Measurements from ENCODE around the gene NSUN7. TPM values are rescaled to one million over a fixed set of nuclear protein-coding genes. Genes with fewer than 3 reads are reported as not detected.

The NSUN7 gene
- total RNA-seq, 4 donors from 2014 or later: 6.8 to 14.1 (median 12.2) TPM; not detected in 1

DNA sequence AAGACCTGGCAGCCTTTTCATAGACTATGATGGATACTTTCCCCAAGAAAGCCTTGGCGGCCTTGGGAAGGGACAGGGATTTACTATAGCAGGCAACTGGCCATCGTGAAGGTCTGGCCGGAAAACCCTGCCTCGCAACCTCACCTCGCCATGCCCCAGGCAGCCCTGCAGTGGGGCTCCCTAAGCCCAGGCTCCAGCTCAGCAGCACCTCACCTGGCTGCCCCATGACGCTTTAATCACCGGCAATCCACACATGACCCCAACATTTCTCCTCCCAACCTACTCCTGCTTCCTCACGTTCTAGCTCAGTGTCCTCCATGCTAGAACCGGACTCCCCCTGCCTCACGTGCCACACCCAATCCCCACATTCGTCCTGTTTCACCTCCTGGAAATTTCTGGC, 82.4 kb downstream of the NSUN7 start:
- intact Hi-C loops (cut with DNase I; ENCODE audit: low total_unique reads): no loop called here
- no peak for DNase-seq

DNA sequence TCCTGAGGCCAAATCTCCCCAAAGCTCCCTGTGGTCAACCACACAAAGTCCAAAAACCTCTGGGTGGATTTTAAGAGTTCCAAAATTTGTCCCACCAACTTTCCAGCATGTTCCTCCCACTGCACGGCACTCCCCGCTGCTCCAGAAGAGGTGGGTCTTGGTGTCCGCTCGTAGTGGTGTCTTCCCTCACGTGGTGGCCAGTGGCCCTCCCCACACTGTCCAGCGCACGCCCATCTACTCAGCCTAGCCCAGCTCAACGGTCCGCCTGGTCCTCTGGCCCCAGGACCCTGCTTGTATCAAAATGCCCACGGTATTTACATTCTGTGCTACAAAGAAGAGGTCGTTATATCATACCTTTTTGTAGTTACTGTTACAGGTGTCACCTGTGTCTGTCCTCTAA, 83.5 kb downstream of the NSUN7 start:
- no peaks in the 10 kb centered on the region for H3K4me1 ChIP-seq
- H3K27ac ChIP-seq: no peak overlapping the region
- H3K9me3 ChIP-seq: no peaks in the 10 kb centered on the region
- TF ChIP-seq, protein P1, sequence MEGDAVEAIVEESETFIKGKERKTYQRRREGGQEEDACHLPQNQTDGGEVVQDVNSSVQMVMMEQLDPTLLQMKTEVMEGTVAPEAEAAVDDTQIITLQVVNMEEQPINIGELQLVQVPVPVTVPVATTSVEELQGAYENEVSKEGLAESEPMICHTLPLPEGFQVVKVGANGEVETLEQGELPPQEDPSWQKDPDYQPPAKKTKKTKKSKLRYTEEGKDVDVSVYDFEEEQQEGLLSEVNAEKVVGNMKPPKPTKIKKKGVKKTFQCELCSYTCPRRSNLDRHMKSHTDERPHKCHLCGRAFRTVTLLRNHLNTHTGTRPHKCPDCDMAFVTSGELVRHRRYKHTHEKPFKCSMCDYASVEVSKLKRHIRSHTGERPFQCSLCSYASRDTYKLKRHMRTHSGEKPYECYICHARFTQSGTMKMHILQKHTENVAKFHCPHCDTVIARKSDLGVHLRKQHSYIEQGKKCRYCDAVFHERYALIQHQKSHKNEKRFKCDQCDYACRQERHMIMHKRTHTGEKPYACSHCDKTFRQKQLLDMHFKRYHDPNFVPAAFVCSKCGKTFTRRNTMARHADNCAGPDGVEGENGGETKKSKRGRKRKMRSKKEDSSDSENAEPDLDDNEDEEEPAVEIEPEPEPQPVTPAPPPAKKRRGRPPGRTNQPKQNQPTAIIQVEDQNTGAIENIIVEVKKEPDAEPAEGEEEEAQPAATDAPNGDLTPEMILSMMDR (IDR thresholded peaks at IDR 0.05): no peak
- no peak for TF ChIP-seq POLR2A (IDR thresholded peaks at IDR 0.05)
- no peak for DNase-seq
- no peak overlapping the region for H3K4me3 ChIP-seq
- H3K36me3 ChIP-seq: no peaks in the 10 kb centered on the region
- H3K27me3 ChIP-seq: no peaks in the 10 kb centered on the region
- intact Hi-C loops (cut with DNase I; ENCODE audit: low total_unique reads): no loop called here

More for the DNA sequence above, 82.4 kb downstream of the NSUN7 start:
- Histone ChIP-seq H3K36me3 (no peaks in the 10 kb centered on the region), H3K27ac (no peak overlapping the region), H3K4me1 (no peaks in the 10 kb centered on the region), H3K9me3 (no peaks in the 10 kb centered on the region), H3K4me3 (no peak overlapping the region), H3K27me3 (no peaks in the 10 kb centered on the region)
- TF ChIP-seq POLR2A (IDR thresholded peaks at IDR 0.05): no peak
- TF ChIP-seq, protein P1 (IDR thresholded peaks at IDR 0.05): no peak

DNA sequence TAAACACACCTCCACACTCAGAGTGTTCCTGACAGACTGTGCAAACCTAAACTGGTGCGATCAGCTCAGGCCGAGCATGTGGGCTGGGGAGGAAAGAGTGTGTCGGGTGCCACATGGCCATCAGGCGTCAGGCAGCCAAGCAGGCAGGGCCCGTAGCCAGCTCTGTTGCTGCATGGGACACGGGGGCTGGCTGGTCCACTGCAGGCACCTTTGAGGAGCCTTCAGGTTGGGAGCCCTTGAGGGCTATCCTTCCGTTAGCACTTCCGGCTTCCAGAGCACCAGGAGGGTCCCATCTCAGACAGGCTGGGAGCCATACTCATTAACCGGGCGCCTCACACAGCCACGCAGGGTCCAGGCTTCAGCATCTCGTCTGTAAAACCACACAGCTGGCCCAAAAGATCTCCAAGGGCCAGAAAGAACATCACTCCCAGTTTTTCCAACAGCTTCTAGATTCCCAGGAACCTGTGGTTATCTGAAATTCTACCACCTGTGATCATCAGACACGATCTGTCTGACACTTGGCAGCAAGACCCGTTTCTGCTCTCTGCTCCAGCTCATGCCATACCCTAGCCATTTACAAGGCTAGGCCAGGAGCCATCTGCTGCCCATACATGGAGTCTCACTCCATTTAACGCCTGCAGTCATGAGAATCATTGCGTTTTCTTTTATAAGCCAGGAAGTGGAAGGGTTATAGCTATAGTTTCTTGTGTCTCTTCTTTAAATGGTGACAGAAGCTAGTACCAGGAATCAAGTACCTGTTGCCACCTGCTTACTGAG, 87.5 kb downstream of the NSUN7 start:
- intact Hi-C loops (cut with DNase I; ENCODE audit: low total_unique reads): no loop called here
- Histone ChIP-seq H3K9me3 (no peaks in the 10 kb centered on the region), H3K4me3 (no peak overlapping the region), H3K27me3 (no peaks in the 10 kb centered on the region), H3K27ac (no peak overlapping the region), H3K36me3 (no peaks in the 10 kb centered on the region), H3K4me1 (no peaks in the 10 kb centered on the region)
- DNase-seq: no peak
- TF ChIP-seq POLR2A (IDR thresholded peaks at IDR 0.05): no peak
- TF ChIP-seq, protein P1 (IDR thresholded peaks at IDR 0.05): no peak

DNA sequence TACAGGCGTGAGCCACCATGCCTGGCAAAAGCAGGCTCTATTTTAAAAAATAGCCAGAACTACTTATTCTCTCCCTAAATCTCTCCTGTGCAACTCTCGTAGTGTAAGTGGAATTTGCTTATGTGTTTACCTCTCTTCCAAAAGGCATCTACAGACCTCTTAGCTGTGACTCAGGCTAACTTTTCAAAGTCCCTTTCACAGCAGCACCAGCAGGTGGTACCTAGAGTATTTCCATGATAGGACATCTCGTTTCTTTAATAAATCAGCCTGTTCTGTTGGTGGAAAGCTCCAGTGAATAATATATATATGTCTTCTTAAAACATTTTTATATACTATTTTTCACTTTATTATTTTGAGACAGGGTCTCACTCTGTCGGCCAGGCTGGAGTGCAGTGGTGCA, 89.0 kb downstream of the NSUN7 start:
- DNase-seq: no peak

More for the DNA sequence above, 89.0 kb downstream of the NSUN7 start:
- Histone ChIP-seq H3K36me3 (no peaks in the 10 kb centered on the region), H3K4me1 (no peaks in the 10 kb centered on the region), H3K27me3 (no peaks in the 10 kb centered on the region), H3K9me3 (no peaks in the 10 kb centered on the region), H3K27ac (no peak overlapping the region), H3K4me3 (no peak overlapping the region)
- intact Hi-C loops (cut with DNase I; ENCODE audit: low total_unique reads): no loop called here
- TF ChIP-seq, protein P1 (IDR thresholded peaks at IDR 0.05): no peak
- TF ChIP-seq POLR2A (IDR thresholded peaks at IDR 0.05): no peak

Measured in uterus (tissue), 4 donors.